NCI-H1417 treated with DMSO at 0.1 percent for 48 hours (cell line): ENCODE measurements around the gene ARSG.
"Not testable (repeated sequence)": the region's sequence is repeated elsewhere in the genome, so short reads cannot be mapped to it uniquely, and the experiment has no call there.

ENCODE experiments used
- DNase-seq: peaks from one replicate; lab custom pipeline; 2025; lab: John Stamatoyannopoulos, UW

ARSG gene

GRCh38 chr17:68306819-68307218, 15.5 kb downstream of the ARSG start:
- DNase-seq: no peak

- DNase-seq: no peak
These were observed 16.1 kb downstream of the ARSG start for GRCh38 chr17:68307443-68307842.

- DNase-seq: not testable (repeated sequence)
These were observed 17.2 kb downstream of the ARSG start for GRCh38 chr17:68308486-68308885.

GRCh38 chr17:68309066-68309670, 17.9 kb downstream of the ARSG start:
- DNase-seq: not testable (repeated sequence)

- DNase-seq: no peak
These were observed 18.9 kb downstream of the ARSG start for GRCh38 chr17:68310152-68310551.

- DNase-seq: no peak
These were observed 23.7 kb downstream of the ARSG start for GRCh38 chr17:68314916-68315535.

GRCh38 chr17:68315930-68316329, 24.6 kb downstream of the ARSG start:
- DNase-seq: no peak

- DNase-seq: no peak
These were observed 26.2 kb downstream of the ARSG start for GRCh38 chr17:68317458-68317857.

- no peak for DNase-seq
These were observed 27.1 kb downstream of the ARSG start for GRCh38 chr17:68318103-68318991.

- DNase-seq: no peak
These were observed 28.3 kb downstream of the ARSG start for GRCh38 chr17:68319410-68320162.

- DNase-seq: no peak
These were observed 29.1 kb downstream of the ARSG start for GRCh38 chr17:68320311-68320865.

- no peak for DNase-seq
These were observed 29.8 kb downstream of the ARSG start for GRCh38 chr17:68320943-68321555.

GRCh38 chr17:68321556-68321954, 30.3 kb downstream of the ARSG start:
- no peak for DNase-seq

GRCh38 chr17:68322630-68323029, 31.3 kb downstream of the ARSG start:
- no peak for DNase-seq

GRCh38 chr17:68324114-68324513, 32.8 kb downstream of the ARSG start:
- no peak for DNase-seq

- DNase-seq: no peak
These were observed 33.5 kb downstream of the ARSG start for GRCh38 chr17:68324654-68325336.

GRCh38 chr17:68325961-68326360, 34.7 kb downstream of the ARSG start:
- DNase-seq: no peak

- no peak for DNase-seq
These were observed 35.4 kb downstream of the ARSG start for GRCh38 chr17:68326681-68327080.

- no peak for DNase-seq
These were observed 36.7 kb downstream of the ARSG start for GRCh38 chr17:68327823-68328557.

- no peak for DNase-seq
These were observed 37.4 kb downstream of the ARSG start for GRCh38 chr17:68328676-68329075.
